T47D (cell line): ENCODE data around the gene SETD5.

Experiments used
- DNase-seq, 2 experiments: peaks; one replicate each; pipeline versions ENCODE4 v3.0.0 to v3.0.0-alpha.2; 2011 to 2012; ENCODE audit warnings: low read depth in 1 of 2, low spot score in 1 of 2
- JUND ChIP-seq: IDR thresholded peaks from 2 replicates; pipeline ENCODE4 v1.6.1; 2012; ENCODE audit warnings: low read depth
- in situ Hi-C: cut with HindIII; loops from 2 replicates; pipeline ENCODE4 v1.10.0; 2016; ENCODE audit warnings: low sequenced_read_pairs, low pct_unique_long_range_greater_than_20kb

The SETD5 gene

DNA sequence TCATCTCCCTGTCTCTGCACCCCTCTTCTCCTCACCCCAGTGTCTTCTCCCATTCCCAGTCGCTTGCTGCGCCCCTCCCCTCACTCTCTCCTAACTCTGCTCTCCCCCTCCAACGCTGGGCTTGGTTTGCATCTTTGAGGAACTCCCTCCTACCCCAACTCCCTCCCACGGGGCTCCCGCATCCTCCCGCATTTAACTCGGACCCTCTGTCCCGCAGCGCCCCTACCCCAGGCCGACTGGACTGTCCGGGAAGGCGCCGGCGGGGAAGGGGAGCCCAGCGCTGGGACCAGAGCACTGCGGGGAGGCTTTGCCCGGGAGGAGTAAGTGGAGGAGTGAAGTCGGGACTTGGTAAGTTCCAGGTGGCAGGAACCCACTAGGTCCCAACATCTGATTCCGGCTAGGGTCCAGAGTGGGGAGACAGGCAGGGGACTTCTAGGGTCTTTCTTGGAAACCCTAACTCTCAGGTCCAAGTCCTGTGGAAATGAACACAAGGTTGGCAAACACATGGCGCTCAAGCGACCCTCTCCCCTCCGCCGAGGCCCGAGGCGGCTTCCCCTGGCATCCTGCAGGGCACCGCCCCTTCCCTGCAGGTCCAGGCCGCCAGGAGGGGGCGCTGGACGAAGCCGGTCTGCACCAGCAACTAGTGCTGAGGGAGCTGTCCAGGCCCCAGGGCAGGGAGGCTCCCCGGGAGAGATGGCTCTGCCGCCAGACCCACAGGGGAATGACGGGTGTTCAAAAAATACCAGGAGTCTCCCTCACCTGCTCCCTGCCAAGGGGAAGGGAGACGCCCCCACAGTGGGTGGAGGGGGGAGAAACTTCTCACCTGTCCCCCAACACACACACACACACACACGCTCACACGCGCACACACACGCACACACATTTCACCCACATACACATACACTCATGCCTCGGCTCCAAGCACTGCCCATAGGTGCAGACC is 103.0 kb downstream of the SETD5 start:
- peak in 1 of 2 experiments; percentile 57 for DNase-seq
- no peak for TF ChIP-seq JUND
- in situ Hi-C loops = no loop called here

DNA sequence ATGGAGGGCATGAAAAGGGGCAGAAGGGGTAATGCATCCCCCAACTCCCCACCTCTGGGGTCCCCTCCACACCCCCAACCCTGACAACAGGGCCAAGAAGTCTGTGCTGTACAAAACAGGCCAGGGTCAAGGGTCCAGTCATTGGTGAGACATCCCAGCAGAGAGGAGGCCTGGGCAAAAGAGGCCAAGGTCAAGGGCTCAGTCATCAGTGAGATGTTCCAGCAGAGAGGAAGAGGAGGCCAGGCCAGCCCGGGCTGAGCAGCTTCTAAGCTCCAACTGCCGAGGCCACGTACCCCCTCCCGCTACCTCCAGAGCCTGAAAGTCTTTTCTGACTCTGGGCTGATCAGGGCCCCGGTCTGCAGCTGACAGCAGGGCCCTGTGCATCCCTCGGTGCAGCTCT is 103.8 kb downstream of the SETD5 start:
- no peak for DNase-seq
- in situ Hi-C loops = no loop called here
- TF ChIP-seq JUND = no peak

DNA sequence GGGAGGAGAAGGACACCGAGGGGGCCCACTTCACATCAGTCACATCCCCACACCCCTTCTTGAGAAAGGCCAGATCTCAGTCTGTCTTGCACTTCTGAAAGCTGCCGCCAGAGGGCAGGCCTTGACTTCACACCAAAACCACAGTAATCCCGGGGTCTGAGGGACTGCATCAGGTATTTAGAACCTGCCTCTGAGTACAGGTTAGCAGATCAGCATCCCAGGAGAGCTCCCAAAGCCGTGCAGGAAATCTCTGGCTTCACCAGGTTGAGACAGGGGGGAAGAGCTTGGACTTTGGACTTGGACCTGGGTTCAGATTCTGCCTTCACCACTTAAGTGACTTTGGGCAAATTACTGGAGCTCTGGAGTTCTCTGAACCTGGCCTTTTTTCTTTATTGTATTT is 105.9 kb downstream of the SETD5 start:
- TF ChIP-seq JUND = no peak
- peak; percentile 64 to 83 for DNase-seq
- in situ Hi-C loops = no loop called here

DNA sequence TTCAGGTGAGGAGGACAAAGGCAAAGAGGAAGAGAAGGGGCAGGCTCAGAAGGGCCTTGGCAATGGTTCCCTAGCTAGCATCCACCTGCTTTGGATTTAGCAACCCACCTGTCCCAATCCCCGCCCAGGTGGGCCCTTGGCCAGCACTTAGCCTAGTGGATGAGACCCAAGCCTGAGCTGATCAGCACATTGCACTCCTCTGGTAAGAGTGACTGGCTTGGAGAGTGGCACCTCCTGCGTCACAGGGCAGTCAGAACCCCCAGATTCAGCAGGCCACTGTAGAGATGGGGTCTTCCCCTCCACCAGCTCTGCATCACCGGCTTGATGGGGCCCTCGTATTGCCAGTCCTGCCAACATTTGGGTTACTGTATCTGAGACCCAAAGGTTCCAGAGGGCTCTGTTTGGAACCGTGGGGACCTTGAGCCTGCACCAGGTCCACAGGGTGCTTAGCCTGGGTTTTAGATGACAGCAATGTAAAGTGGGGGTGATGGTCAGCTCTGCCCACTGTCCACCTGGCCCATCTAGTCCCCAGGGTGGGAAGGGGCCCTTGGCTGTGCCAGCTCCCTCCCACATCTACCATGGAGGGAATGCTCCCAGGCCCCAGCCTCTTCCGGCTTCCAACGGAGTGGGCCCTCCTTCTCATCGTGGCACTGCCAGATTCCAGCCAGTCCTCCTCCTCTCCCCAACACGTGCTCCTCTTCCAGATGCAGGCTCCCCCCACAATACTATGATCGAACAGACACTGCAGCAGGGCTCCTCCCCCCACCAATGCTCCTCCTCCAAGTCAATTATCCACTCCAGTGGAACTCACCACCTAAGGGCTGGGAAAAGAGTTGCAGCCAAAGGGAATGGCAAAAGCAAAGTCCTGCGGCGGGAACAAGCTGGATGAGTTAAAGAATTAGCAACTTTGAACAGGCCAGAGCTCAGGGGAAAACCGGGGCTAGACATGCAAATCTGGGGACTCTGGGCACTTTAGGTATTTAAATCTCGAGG is 110.5 kb downstream of the SETD5 start:
- peak in 1 of 2 experiments; percentile 9 for DNase-seq
- in situ Hi-C loops = no loop called here
- no peak for TF ChIP-seq JUND

DNA sequence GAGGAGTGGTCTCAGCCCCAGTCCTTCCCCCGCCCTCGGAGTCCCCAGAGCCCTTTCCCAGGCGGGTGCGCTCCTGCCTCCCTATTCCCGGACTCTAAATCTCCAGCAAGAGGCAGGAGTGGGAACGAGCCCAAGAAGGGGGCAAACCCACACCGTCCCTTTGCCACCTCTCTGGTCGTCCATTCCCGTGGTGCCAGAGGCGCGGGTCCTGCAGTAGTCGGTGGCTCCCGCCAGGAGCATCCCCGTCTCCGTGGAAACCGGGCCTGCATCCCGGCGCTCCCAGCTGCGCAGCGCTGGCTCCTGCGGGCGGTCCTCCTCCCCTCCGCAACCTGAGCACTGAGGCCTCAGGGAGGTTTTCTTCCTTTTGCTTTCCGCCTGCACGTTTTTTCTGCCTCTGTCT is 111.4 kb downstream of the SETD5 start:
- in situ Hi-C loops = no loop called here
- no peak for DNase-seq
- no peak for TF ChIP-seq JUND

DNA sequence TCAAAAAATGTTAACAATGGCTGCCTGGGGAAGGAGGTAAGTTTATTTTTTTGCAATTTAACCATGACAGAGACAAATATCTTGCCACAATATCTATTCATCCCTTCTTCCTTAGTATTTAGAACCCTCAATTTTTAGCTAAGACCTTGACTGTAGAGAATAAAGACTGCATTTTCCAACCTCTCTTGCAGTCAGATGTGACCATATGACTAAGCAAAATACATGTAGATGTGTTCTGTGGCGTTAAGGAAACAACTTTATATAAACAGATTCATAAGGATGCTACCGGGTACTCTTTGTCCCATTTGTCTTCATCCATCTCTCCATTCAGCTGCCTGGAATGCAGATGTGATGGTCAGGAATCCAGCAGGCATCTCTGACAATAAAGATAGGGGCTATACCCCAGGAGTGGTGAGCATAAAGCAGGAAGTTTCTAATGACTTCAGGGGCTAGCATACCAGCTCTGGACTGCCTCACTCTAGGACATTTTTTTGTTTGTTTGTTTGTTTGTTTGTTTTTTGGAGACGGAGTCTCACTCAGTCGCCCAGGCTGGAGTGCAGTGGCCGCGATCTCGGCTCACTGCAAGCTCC is 115.1 kb downstream of the SETD5 start:
- in situ Hi-C loops = no loop called here
- TF ChIP-seq JUND = no peak
- no peak for DNase-seq

DNA sequence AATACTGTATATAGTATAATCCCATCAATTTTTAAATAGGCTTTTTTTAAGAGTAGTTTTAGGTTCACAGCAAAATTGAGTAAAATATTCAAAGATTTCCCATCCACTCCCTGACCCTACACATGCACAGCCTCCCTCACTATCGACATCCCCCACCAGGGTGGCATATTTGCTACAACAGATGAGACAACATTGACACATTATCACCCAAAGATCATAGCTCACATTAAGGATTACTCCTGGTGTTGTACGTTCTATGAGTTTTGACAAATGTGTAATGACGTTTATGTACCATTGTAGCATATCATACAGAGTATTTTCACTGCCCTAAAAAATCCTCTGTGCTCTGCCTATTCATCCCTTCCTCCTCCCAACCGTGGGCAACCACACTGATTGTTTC is 116.9 kb downstream of the SETD5 start:
- no peak for DNase-seq
- TF ChIP-seq JUND = no peak
- in situ Hi-C loops = no loop called here

DNA sequence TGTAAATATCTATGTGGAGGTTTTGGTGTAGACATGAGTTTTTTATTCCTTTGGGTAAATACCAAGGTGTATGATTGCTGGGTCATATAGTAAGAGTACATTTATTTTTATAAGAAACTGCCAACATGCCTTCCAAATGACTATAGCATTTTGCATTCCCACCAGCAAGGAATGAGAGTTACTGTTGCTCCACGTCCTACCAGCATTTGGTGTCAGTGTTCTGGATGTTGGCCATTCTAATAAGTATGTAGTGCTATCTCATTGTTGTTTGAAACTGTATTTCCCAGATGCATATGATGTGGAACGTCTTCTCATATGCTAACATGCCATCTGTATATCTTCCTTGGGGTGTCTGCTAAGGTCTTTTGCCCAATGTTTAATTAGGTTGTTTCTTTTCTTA is 117.5 kb downstream of the SETD5 start:
- in situ Hi-C loops = no loop called here
- no peak for TF ChIP-seq JUND
- DNase-seq = no peak

DNA sequence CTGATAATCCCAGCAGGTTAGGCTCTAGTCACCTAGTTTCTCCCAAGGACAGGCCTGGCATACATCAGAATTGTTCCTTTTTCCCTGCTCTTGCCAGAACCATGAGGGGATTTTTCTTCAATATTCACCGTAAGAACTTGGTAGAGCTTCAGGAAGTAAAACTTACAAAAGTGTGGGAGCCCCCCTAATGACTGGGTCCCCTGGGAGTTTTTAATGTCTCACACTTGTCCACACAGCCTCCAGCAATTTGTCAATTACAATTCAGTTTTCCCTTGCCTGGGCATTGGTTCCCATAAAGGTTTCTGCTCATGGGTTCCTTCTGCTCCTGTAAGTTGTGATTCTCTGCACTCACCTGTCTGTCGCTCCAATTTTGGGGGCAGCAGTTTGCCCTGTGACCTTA is 127.7 kb downstream of the SETD5 start:
- in situ Hi-C loops = no loop called here

More for the DNA sequence above, 127.7 kb downstream of the SETD5 start:
- no peak for DNase-seq
- TF ChIP-seq JUND = no peak
